K562 (cell line): ENCODE results near the gene HOXB8. TPM values are rescaled to one million over a fixed set of nuclear protein-coding genes. Genes with fewer than 3 reads are reported as not detected.

Source experiments
- NR2F6 ChIP-seq: fragments of 450-650 bp; formaldehyde crosslinking; IDR thresholded peaks from 2 replicates; pipeline ENCODE4 v1.4.0; 2020; ENCODE audit warnings: mild to moderate bottlenecking
- TEAD2 ChIP-seq: fragments of 450-650 bp; IDR thresholded peaks from 2 replicates; pipeline ENCODE4 v1.6.1; 2016; ENCODE audit warnings: missing genetic modification characterization, control low read depth, missing compliant biosample characterization
- UBTF ChIP-seq, 2 experiments: IDR thresholded peaks; 2 replicates each; pipeline ENCODE4 v1.6.1; 2012; ENCODE audit warnings: improper control_type of control experiment in 2 of 2, low read depth in 2 of 2, low read length in 2 of 2, borderline replicate concordance in 1 of 2
- ZBTB12 ChIP-seq: fragments of 250-450 bp; sonication (Bioruptor Pico); IDR thresholded peaks from 2 replicates; pipeline ENCODE4 v1.4.0; 2020
- ZNF140 ChIP-seq: fragments of 250-450 bp; sonication (Bioruptor Pico); IDR thresholded peaks from 2 replicates; pipeline ENCODE4 v1.8.0; 2021; ENCODE audit warnings: moderate library complexity, mild to moderate bottlenecking, inconsistent platforms
- ZNF318 ChIP-seq, 2 experiments: fragments of 450-650 bp; IDR thresholded peaks; 2 replicates each; pipeline ENCODE4 v1.6.1; 2016; ENCODE audit warnings: mild to moderate bottlenecking in 2 of 2, borderline replicate concordance in 1 of 2, low read depth in 1 of 2, moderate library complexity in 1 of 2
- ZNF518B ChIP-seq: fragments of 250-450 bp; sonication (Bioruptor Pico); IDR thresholded peaks from 2 replicates; pipeline ENCODE4 v1.5.0; 2021; ENCODE audit warnings: mild to moderate bottlenecking, moderate library complexity
- polyA plus RNA-seq, 8 experiments: library from polyadenylated mRNA; depleted of rRNA in 4 of 8; stranded (reverse) in 5 of 8; unstranded in 3 of 8; fragments of >200 nt; fragmentation: Nextera tagmentation in 2 of 8; fragmentation: Illumina TruSeq in 1 of 8; extraction: Ambion mirVana in 2 of 8; extraction: Trizol in 1 of 8; gene quantifications; 2 replicates each; pipeline versions ENCODE4 v1.2.1 to v1.2.3, GENCODE V29; 2011 to 2014; ENCODE audit warnings: inconsistent platforms in 1 of 8, missing spikeins in 1 of 8
- total RNA-seq, 7 experiments: library from RNA; depleted of rRNA in 6 of 7; stranded (reverse); fragments of >200 nt in 6 of 7; fragmentation: Illumina TruSeq in 2 of 7; extraction: Trizol in 2 of 7; gene quantifications; 2 replicates each; pipeline versions ENCODE4 v1.2.1 to v1.2.3, GENCODE V29; 2011 to 2021; ENCODE audit warnings: low replicate concordance in 1 of 7

Gene HOXB8
- total and polyA plus RNA-seq, 9 of the 15 experiments (the other 6 are each of a cell fraction or from before 2014, with no cell fraction given) = 0.52 to 23.8 (median 3.6) TPM

GRCh38 chr17:48646183-48647102, 31.4 kb upstream of the HOXB8 start (continued):
- TF ChIP-seq ZNF318 (IDR thresholded peaks at IDR 0.05; ENCODE audit: borderline replicate concordance in 1 of 2, low read depth in 1 of 2) = no peak
- no peak for TF ChIP-seq TEAD2 (tag)
- no peak for TF ChIP-seq ZNF518B (CRISPR knock-in tag)
- TF ChIP-seq UBTF (IDR thresholded peaks at IDR 0.05; ENCODE audit: borderline replicate concordance in 1 of 2, low read depth in 2 of 2, low read length in 2 of 2) = no peak
- TF ChIP-seq ZNF140 = no peak
- TF ChIP-seq NR2F6 (CRISPR knock-in tag) = no peak
- no peak for TF ChIP-seq ZBTB12
